Immature natural killer cell (primary cell): ENCODE measurements around the gene SV2B. TPM values are rescaled to one million over a fixed set of nuclear protein-coding genes. Genes with fewer than 3 reads are reported as not detected.
A peak's percentile ranks its signal among the peaks of the same experiment; 100 is the strongest.

Source experiments
- DNase-seq, 3 donors: peaks; one replicate each; pipeline ENCODE4 v3.0.0; 2022; ENCODE audit warnings: mixed read lengths in 1 of 3
- H3K27ac Mint-ChIP-seq, 6 donors: one replicate each; pipeline ENCODE4 v1.8.0; 2020; ENCODE audit warnings: mixed read lengths in 6 of 6, mild to moderate bottlenecking in 5 of 6, inconsistent platforms in 4 of 6, moderate library complexity in 3 of 6
- H3K27me3 Mint-ChIP-seq, 3 donors: one replicate each; pipeline ENCODE4 v1.8.0; 2020 to 2021; ENCODE audit warnings: low read depth in 3 of 3, mild to moderate bottlenecking in 3 of 3, mixed read lengths in 3 of 3, moderate library complexity in 3 of 3, inconsistent platforms in 1 of 3
- H3K36me3 Mint-ChIP-seq, 3 donors: one replicate each; pipeline ENCODE4 v1.8.0; 2020; ENCODE audit warnings: mixed read lengths in 3 of 3, inconsistent platforms in 2 of 3, mild to moderate bottlenecking in 2 of 3
- H3K4me1 Mint-ChIP-seq, 2 donors: one replicate each; pipeline ENCODE4 v1.8.0; 2020; ENCODE audit warnings: inconsistent platforms in 2 of 2, mild to moderate bottlenecking in 2 of 2, mixed read lengths in 2 of 2, moderate library complexity in 1 of 2
- H3K4me3 Mint-ChIP-seq, 5 donors: one replicate each; pipeline ENCODE4 v1.8.0; 2020; ENCODE audit warnings: mild to moderate bottlenecking in 5 of 5, mixed read lengths in 5 of 5, inconsistent platforms in 3 of 5, moderate library complexity in 3 of 5
- H3K9me3 Mint-ChIP-seq, 6 donors: one replicate each; pipeline ENCODE4 v1.8.0; 2020; ENCODE audit warnings: mild to moderate bottlenecking in 6 of 6, mixed read lengths in 6 of 6, inconsistent platforms in 4 of 6, moderate library complexity in 3 of 6
- polyA plus RNA-seq, 3 donors: library from polyadenylated mRNA; unstranded; fragments of 300-500 nt; fragmentation: Illumina TruSeq; gene quantifications; one replicate each; pipeline ENCODE4 v1.2.3, GENCODE V29; 2021

SV2B gene
- polyA plus RNA-seq, 3 donors from 2014 or later, result not detected

DNA sequence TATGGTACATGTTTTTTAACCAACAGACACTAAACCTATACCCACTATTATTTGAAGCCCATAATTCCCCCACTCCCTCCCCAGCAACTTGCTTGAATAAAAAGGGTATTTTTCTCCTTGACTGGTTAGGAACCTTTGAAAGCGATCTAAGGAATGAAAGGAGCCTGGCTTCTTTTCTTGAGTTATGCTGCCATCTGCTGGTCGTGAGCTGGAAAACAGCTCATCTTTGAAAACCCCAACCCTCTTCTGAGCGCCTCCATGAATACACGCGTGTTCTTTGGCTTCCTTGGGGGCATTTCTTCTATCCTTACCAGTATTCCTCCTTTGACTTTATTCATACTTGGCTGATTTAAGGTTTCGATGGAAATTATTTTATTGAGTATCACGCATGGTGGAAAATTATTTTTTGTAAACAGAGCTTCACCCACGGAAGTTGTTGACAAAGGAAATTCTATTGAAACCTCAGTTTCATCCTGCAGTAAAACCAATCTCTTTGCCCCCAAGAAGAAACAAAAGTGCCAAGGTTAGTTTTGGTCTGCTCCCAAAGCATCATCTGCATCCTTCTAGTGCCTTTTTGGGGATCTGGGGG is 171.6 kb downstream of the SV2B start:
- Mint-ChIP-seq H3K4me1 (peaks cover 1 to 6% of the 10 kb centered on the region in 2 donors), H3K27me3 (peaks cover 0 to 17% (median 5%) of the 10 kb centered on the region in 3 donors), H3K4me3 (no peak overlapping the region), H3K27ac (no peak overlapping the region), H3K36me3 (no peaks in the 10 kb centered on the region), H3K9me3 (no peaks in the 10 kb centered on the region)
- DNase-seq, result peak; percentile 32 to 50 (median 37)

DNA sequence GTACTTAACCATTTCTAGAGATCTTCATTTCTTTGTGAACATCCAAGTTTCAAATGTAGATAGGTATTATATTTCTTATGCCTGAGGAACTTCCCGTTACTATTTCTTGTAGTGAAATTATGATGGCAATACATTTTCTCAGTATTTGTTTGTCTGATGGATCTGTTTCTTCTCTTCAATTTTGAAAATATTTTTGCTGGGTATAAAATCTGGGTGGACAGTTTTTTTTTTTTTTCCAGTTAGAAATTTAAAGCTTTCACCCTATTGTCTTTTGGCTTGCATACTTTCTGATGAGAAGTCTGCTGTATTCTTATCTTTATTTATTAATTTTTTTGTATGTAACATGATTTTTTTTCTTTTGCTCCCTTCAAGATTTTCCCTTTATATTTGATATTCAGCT is 175.8 kb downstream of the SV2B start:
- Mint-ChIP-seq H3K4me3 (no peak overlapping the region), H3K27ac (no peak overlapping the region), H3K27me3 (peaks cover 2 to 18% (median 3%) of the 10 kb centered on the region in 3 donors), H3K4me1 (peaks cover 1 to 6% of the 10 kb centered on the region in 2 donors), H3K9me3 (no peaks in the 10 kb centered on the region), H3K36me3 (no peaks in the 10 kb centered on the region)
- DNase-seq, result no peak

DNA sequence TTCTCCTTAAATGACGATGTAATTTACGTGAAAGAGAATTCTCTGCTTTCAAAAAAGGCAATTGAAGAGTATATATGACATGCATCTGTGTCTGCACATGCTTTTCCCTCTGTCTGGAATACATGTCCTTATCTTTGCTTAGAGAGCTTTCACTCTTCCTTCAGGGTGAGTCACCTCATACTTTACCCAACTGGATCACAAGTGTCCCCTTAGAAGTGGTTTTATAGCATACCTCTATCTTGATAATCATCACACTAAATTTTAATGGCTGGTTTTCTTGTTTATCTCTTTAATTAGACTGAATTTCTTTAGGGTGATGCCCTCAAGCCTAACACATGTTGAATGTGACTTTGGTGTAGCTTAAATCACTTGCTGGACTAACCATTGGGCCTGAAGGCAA is 178.9 kb downstream of the SV2B start:
- no peaks in the 10 kb centered on the region for H3K9me3 Mint-ChIP-seq
- DNase-seq, result no peak
- no peaks in the 10 kb centered on the region for H3K4me1 Mint-ChIP-seq
- no peaks in the 10 kb centered on the region for H3K36me3 Mint-ChIP-seq
- H3K27ac Mint-ChIP-seq, result no peak overlapping the region
- H3K27me3 Mint-ChIP-seq, result peaks cover 2 to 11% (median 2%) of the 10 kb centered on the region in 3 donors
- no peak overlapping the region for H3K4me3 Mint-ChIP-seq

DNA sequence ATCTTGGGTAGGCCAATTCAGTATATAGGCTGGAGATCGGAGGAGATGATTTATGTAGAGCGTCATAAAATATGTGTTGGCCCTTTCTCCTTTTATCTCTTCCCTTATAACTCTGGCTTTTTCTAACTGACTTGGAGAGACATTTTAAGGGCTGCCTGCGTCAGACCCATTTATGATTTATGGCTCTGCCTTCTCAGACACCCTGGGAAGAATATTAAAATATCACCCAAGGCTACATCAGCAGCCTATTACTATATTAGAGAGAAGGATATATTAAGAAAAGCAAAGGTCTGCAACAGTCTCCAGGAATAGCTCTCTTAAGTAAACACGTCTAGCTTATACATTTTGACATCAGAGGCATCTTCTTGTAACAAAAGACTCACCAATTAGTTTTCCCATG is 179.4 kb downstream of the SV2B start:
- H3K27me3 Mint-ChIP-seq, result peaks cover 0 to 10% (median 2%) of the 10 kb centered on the region in 3 donors
- DNase-seq, result no peak
- no peaks in the 10 kb centered on the region for H3K9me3 Mint-ChIP-seq
- H3K27ac Mint-ChIP-seq, result no peak overlapping the region
- H3K4me3 Mint-ChIP-seq, result no peak overlapping the region
- no peaks in the 10 kb centered on the region for H3K36me3 Mint-ChIP-seq
- H3K4me1 Mint-ChIP-seq, result no peaks in the 10 kb centered on the region

DNA sequence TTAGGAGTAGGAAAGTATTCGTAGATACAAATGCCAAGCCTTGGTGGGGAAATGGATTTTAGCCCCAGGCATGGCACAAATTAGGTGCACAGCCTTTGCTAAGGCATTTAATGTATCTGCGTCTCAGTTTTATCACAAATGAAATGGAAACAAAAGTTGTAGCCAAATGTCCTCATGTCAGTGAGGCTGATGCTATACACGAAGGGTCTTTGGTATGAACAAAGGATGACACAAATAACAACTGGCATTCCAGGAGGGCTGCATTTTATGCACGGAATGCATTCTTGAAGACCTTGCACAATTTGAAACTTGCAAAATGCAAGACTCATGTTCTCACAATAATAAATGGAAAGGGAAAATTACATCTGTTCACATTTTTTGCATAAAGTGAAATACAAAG is 181.9 kb downstream of the SV2B start:
- no peak overlapping the region for H3K27ac Mint-ChIP-seq
- no peak overlapping the region for H3K4me3 Mint-ChIP-seq
- peaks cover 0 to 14% (median 1%) of the 10 kb centered on the region in 3 donors for H3K27me3 Mint-ChIP-seq
- no peak for DNase-seq
- H3K36me3 Mint-ChIP-seq, result no peaks in the 10 kb centered on the region
- H3K9me3 Mint-ChIP-seq, result no peaks in the 10 kb centered on the region
- H3K4me1 Mint-ChIP-seq, result no peaks in the 10 kb centered on the region

DNA sequence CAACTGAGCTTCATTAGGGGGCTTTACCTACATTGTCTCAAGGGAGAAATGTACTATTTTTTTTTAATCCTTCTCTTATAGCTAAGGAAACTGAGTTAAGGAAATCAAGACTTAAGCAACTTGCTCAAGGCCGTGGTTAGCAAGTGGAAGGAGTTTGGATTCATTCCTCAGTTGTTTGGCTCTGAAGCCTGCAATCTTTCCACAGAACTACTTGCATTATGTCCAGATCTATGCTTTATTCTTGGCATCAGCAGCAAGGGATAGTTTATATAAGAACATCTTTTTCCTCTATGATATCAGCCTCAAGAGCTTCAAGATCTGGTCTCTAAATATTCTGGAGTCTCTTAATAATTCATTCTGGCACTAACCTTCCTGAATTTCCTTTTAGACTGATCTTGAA is 182.4 kb downstream of the SV2B start:
- H3K27ac Mint-ChIP-seq, result no peak overlapping the region
- no peaks in the 10 kb centered on the region for H3K4me1 Mint-ChIP-seq
- H3K9me3 Mint-ChIP-seq, result no peaks in the 10 kb centered on the region
- no peak for DNase-seq
- no peak overlapping the region for H3K4me3 Mint-ChIP-seq
- H3K27me3 Mint-ChIP-seq, result peaks cover 0 to 15% (median 2%) of the 10 kb centered on the region in 3 donors
- H3K36me3 Mint-ChIP-seq, result no peaks in the 10 kb centered on the region

DNA sequence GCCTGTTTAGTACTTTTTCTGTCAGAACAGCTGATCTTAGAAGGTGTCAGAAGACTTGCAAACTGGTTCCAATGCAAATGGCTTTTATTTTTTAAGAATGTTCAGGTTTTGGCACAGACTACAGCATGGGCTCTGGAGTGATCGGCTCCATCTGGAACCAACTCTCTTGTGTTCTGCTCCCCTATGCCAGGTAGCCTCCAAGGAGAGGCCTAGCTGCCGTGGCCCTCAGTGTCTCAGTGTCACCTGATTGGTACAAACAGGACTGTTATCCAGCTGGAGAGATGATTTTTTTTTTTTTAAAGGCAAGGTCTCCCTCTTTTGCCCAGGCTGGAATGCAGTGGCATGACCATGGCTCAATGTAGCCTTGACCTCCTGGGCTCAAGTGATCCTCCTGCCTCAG is 183.1 kb downstream of the SV2B start:
- Mint-ChIP-seq H3K9me3 (no peaks in the 10 kb centered on the region), H3K36me3 (no peaks in the 10 kb centered on the region), H3K27me3 (peaks cover 0 to 19% (median 2%) of the 10 kb centered on the region in 3 donors), H3K4me1 (no peaks in the 10 kb centered on the region), H3K4me3 (no peak overlapping the region), H3K27ac (no peak overlapping the region)
- DNase-seq, result no peak

DNA sequence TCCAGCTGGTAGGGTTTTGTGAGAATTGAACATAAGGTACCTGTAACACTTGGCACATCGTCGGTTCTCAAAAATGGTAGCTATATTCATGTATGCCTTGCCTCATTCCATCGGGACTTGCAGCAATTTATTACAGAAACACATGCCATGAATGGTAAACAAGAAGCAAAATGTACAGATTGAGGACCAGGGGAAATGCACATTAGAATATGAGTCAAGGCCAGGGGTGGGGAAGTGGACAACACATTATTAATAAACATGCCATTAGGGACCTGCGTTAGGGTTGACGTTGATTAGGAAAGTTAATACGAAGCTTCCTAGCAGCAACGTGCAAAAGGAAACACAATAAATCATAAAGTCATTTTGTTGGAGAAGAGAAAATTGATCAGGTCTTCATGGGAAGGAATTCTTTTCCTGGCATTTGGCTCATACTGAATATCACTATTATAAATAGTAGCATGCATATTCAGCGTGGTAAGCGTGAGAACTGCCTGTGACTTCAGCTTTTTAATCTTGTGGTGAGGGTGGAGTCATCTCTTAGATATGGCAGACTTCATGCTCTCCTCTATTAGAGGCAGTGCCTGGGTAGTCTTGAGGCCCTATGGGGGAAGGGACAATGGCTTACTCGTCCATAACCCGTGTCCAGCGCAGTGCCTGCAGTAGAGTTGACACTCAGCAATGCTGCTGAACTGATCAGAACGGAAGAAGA is 184.9 kb downstream of the SV2B start:
- Mint-ChIP-seq H3K4me1 (no peaks in the 10 kb centered on the region), H3K4me3 (no peak overlapping the region), H3K27me3 (peaks cover 3 to 17% (median 5%) of the 10 kb centered on the region in 3 donors), H3K27ac (no peak overlapping the region), H3K36me3 (no peaks in the 10 kb centered on the region), H3K9me3 (no peaks in the 10 kb centered on the region)
- DNase-seq, result no peak

DNA sequence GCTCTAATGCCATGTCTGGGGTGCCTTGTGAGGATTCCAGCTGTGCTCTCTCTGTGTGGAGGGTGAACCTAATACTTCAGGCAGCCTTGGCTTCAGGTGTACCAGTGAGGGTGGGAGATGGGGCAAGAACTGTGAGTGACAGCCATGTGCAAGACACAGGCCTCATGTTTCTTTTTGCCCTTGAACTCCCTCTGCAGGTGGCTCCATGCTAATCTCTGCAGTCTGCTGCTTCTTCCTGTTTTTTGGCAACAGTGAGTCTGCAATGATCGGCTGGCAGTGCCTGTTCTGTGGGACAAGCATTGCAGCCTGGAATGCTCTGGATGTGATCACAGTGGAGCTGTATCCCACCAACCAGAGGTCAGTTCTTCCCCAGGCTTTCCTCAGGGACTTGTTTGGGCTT is 189.3 kb downstream of the SV2B start:
- Mint-ChIP-seq H3K9me3 (no peaks in the 10 kb centered on the region), H3K4me1 (no peaks in the 10 kb centered on the region), H3K27me3 (peaks cover 4 to 17% (median 11%) of the 10 kb centered on the region in 3 donors), H3K36me3 (no peaks in the 10 kb centered on the region), H3K27ac (no peak overlapping the region), H3K4me3 (no peak overlapping the region)
- no peak for DNase-seq

DNA sequence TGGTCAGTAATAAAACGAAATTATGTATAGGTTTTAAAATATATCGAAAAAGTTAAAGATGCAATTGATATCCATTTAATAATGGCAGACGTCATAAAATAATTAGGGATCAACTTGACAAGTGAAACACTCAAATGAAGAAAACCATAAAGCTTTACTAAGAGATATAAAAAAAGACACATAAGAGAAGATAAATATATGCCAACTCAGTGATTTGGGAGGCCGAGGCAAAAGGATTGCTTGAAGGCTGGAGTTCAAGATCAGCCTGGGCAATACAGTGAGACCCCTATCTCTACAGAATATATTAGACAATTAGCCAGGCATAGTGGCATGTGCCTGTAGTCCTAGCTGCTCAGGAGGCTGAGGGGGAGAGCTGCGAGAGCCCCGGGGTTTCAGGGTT is 190.5 kb downstream of the SV2B start:
- Mint-ChIP-seq H3K36me3 (no peaks in the 10 kb centered on the region), H3K4me3 (no peak overlapping the region), H3K4me1 (no peaks in the 10 kb centered on the region), H3K27ac (no peak overlapping the region), H3K27me3 (peaks cover 4 to 20% (median 11%) of the 10 kb centered on the region in 3 donors), H3K9me3 (no peaks in the 10 kb centered on the region)
- DNase-seq, result no peak

DNA sequence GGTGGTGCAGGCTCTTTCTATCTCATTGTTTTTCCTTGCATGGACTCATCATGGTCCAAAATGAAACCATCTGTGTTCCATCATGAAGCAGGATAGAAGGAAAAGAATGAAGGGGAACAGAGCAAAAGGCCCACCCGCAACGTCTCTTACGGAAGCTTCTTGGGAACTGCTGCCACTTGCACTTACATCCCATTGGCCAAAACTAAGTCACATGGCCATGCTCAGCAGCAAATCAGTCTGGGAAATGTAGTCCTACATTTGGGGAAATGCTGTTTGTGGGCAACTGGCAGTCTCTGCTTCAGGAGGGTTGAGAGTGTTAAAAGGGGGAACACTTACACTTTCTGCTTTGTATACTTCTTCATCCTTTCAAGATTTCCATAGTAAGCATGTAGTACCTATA is 191.6 kb downstream of the SV2B start:
- no peak overlapping the region for H3K27ac Mint-ChIP-seq

DNA sequence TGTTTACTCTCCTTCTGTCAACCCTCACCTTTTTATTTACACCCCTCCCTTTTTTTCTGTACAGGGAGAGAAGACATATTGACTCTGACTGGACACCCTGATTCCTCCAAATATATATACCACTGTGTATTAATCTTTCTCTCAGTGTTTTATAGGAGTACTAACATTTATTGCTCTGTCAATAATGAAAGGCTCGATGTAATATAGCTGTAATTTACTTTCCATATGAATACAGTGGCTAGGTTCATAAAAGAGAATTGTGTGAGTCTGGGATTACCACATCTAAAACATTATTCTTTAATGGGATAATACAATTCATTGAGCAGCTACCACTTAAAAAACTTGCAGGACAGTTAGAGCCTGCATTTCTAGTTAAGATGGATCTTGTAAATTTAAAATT is 194.3 kb downstream of the SV2B start:
- DNase-seq, result no peak
- no peak overlapping the region for H3K27ac Mint-ChIP-seq
- H3K9me3 Mint-ChIP-seq, result no peaks in the 10 kb centered on the region
- no peaks in the 10 kb centered on the region for H3K36me3 Mint-ChIP-seq
- H3K4me1 Mint-ChIP-seq, result no peaks in the 10 kb centered on the region
- H3K27me3 Mint-ChIP-seq, result peaks cover 4 to 12% (median 10%) of the 10 kb centered on the region in 3 donors
- no peak overlapping the region for H3K4me3 Mint-ChIP-seq

More for the DNA sequence above, 191.6 kb downstream of the SV2B start:
- DNase-seq, result no peak
- Mint-ChIP-seq H3K4me1 (no peaks in the 10 kb centered on the region), H3K27me3 (peaks cover 4 to 16% (median 13%) of the 10 kb centered on the region in 3 donors), H3K9me3 (no peaks in the 10 kb centered on the region), H3K36me3 (no peaks in the 10 kb centered on the region), H3K4me3 (no peak overlapping the region)

DNA sequence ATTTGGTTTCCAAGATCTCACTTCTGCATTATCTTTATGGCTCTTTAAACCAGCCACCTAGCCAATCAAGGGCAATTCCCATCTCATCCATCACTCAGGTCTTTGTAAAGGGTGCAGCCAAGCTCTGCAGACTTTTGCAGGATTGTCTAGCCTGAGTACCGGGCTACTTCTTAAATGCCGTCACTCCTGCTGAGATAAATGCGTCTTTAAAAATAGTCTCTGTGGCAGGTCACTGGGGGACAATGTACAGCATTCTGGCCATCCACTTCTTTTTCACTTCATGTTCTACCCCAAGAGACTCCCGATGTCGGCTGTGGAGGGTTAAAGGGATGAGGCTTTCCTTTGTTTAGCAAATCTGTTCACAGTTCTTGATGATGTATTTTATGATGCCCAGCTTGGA is 194.7 kb downstream of the SV2B start:
- H3K27me3 Mint-ChIP-seq, result peaks cover 3 to 12% (median 10%) of the 10 kb centered on the region in 3 donors
- no peaks in the 10 kb centered on the region for H3K9me3 Mint-ChIP-seq
- H3K27ac Mint-ChIP-seq, result no peak overlapping the region
- no peaks in the 10 kb centered on the region for H3K36me3 Mint-ChIP-seq
- no peak for DNase-seq
- no peak overlapping the region for H3K4me3 Mint-ChIP-seq
- no peaks in the 10 kb centered on the region for H3K4me1 Mint-ChIP-seq

DNA sequence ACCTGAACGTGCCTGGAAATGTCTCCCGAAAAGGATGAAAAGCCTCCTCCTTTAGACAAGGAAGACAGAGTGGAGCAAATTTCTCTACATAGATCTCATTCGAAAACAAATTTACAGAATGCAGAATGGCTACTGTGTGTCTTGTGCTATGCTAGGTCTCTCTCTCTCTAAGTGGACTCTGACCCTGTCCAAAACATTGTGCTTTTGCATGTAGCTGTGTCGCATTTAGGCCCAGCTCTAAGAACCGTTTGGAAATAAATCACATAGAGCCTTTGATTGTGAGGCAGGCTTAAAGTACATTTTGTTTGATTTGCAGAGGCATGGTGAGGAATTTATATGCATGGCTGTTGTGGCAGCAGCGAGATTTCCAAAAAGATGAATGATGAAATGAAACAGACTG is 198.0 kb downstream of the SV2B start:
- no peak overlapping the region for H3K4me3 Mint-ChIP-seq
- H3K36me3 Mint-ChIP-seq, result no peaks in the 10 kb centered on the region
- H3K27ac Mint-ChIP-seq, result no peak overlapping the region
- DNase-seq, result no peak
- no peaks in the 10 kb centered on the region for H3K9me3 Mint-ChIP-seq
- H3K4me1 Mint-ChIP-seq, result peaks cover 0 to 1% of the 10 kb centered on the region in 2 donors
- H3K27me3 Mint-ChIP-seq, result peaks cover 3 to 16% (median 9%) of the 10 kb centered on the region in 3 donors
